H9 (cell line): ENCODE measurements around the gene ROCK2. TPM values are rescaled to one million over a fixed set of nuclear protein-coding genes. Genes with fewer than 3 reads are reported as not detected.

Experiments used
- DNase-seq: peaks from one replicate; pipeline ENCODE4 v3.0.0-alpha.2; 2017
- H2AFZ ChIP-seq: one replicate; pipeline ENCODE4 v1.6.1; 2013; ENCODE audit warnings: mild to moderate bottlenecking, low read length, control low read depth, moderate library complexity
- H2AK5ac ChIP-seq: 2 replicates; pipeline ENCODE4 v1.6.1; 2013; ENCODE audit warnings: low read length, control low read depth, mixed read lengths; ENCODE audit not compliant: insufficient read length
- H2BK120ac ChIP-seq: one replicate; pipeline ENCODE4 v1.6.1; 2013; ENCODE audit warnings: low read depth, mild to moderate bottlenecking, low read length, control low read depth, inconsistent platforms; ENCODE audit not compliant: poor library complexity, severe bottlenecking
- H2BK12ac ChIP-seq: 2 replicates; pipeline ENCODE4 v1.6.1; 2013; ENCODE audit warnings: low read length, control low read depth, mixed read lengths, low read depth; ENCODE audit not compliant: insufficient read length
- H2BK15ac ChIP-seq: 2 replicates; pipeline ENCODE4 v1.6.1; 2013; ENCODE audit warnings: low read depth, low read length, control low read depth
- H2BK20ac ChIP-seq: one replicate; pipeline ENCODE4 v1.6.1; 2013; ENCODE audit warnings: low read depth, mild to moderate bottlenecking, low read length, control low read depth, inconsistent platforms; ENCODE audit not compliant: poor library complexity, severe bottlenecking
- H2BK5ac ChIP-seq: 2 replicates; pipeline ENCODE4 v1.6.1; 2013; ENCODE audit warnings: low read length, control low read depth, mixed read lengths; ENCODE audit not compliant: insufficient read length
- H3K14ac ChIP-seq: 2 replicates; pipeline ENCODE4 v1.6.1; 2013; ENCODE audit warnings: low read length, control low read depth; ENCODE audit not compliant: insufficient read depth
- H3K18ac ChIP-seq: 2 replicates; pipeline ENCODE4 v1.6.1; 2013; ENCODE audit warnings: low read depth, mild to moderate bottlenecking, mixed read lengths, low read length, control low read depth; ENCODE audit not compliant: insufficient read length
- H3K23ac ChIP-seq: 2 replicates; pipeline ENCODE4 v1.6.1; 2013; ENCODE audit warnings: low read length, control low read depth, mixed read lengths, low read depth; ENCODE audit not compliant: insufficient read length
- H3K23me2 ChIP-seq: 2 replicates; pipeline ENCODE4 v1.6.1; 2013; ENCODE audit warnings: low read depth, mild to moderate bottlenecking, mixed read lengths, low read length, control low read depth; ENCODE audit not compliant: insufficient read length, poor library complexity, severe bottlenecking
- H3K27ac ChIP-seq: 2 replicates; pipeline ENCODE4 v1.5.1; 2013; ENCODE audit warnings: low read length, control low read depth, mixed read lengths, low read depth; ENCODE audit not compliant: insufficient read length
- H3K27me3 ChIP-seq: 2 replicates; pipeline ENCODE4 v1.6.1; 2013; ENCODE audit warnings: low read length, control low read depth, inconsistent platforms; ENCODE audit not compliant: insufficient read depth
- H3K4ac ChIP-seq: 2 replicates; pipeline ENCODE4 v1.6.1; 2013; ENCODE audit warnings: low read depth, mild to moderate bottlenecking, control low read depth, inconsistent platforms, low read length, moderate library complexity
- H3K4me1 ChIP-seq: 2 replicates; pipeline ENCODE4 v1.6.1; 2013; ENCODE audit warnings: low read length, control low read depth, inconsistent platforms; ENCODE audit not compliant: insufficient read depth
- H3K4me2 ChIP-seq: 2 replicates; pipeline ENCODE4 v1.6.1; 2013; ENCODE audit warnings: low read length, control low read depth, mixed read lengths; ENCODE audit not compliant: insufficient read length, insufficient read depth
- H3K56ac ChIP-seq: 2 replicates; pipeline ENCODE4 v1.6.1; 2013; ENCODE audit warnings: low read depth, mild to moderate bottlenecking, mixed read lengths, low read length, control low read depth; ENCODE audit not compliant: insufficient read length
- H3K79me1 ChIP-seq: 2 replicates; pipeline ENCODE4 v1.6.1; 2013; ENCODE audit warnings: low read depth, mild to moderate bottlenecking, moderate library complexity, low read length, control low read depth, inconsistent platforms; ENCODE audit not compliant: insufficient read depth, poor library complexity, severe bottlenecking
- H3K79me2 ChIP-seq: 2 replicates; pipeline ENCODE4 v1.6.1; 2013; ENCODE audit warnings: low read length, control low read depth, inconsistent platforms; ENCODE audit not compliant: insufficient read depth
- H3K9ac ChIP-seq: 2 replicates; pipeline ENCODE4 v1.6.1; 2013; ENCODE audit warnings: low read length, control low read depth, mixed read lengths; ENCODE audit not compliant: insufficient read length; ENCODE audit errors: extremely low read depth
- H3K9me3 ChIP-seq: one replicate; pipeline ENCODE4 v1.6.1; 2013; ENCODE audit warnings: low read depth, low read length, inconsistent platforms; ENCODE audit not compliant: control insufficient read depth
- H3T11ph ChIP-seq: one replicate; pipeline ENCODE4 v1.6.1; 2013; ENCODE audit warnings: mild to moderate bottlenecking, low read length, control low read depth, inconsistent platforms
- H4K20me1 ChIP-seq: one replicate; pipeline ENCODE4 v1.6.1; 2013; ENCODE audit not compliant: control insufficient read depth, insufficient read length, insufficient read depth
- H4K5ac ChIP-seq: 2 replicates; pipeline ENCODE4 v1.6.1; 2013; ENCODE audit warnings: low read depth, mild to moderate bottlenecking, mixed read lengths, low read length, control low read depth; ENCODE audit not compliant: insufficient read length
- H4K8ac ChIP-seq: replicated peaks from 2 replicates; pipeline ENCODE4 v1.6.1; 2013; ENCODE audit warnings: low read length, control low read depth, mixed read lengths, low read depth; ENCODE audit not compliant: insufficient read length
- H4K91ac ChIP-seq: 2 replicates; pipeline ENCODE4 v1.6.1; 2013; ENCODE audit warnings: low read depth, mild to moderate bottlenecking, moderate library complexity, mixed read lengths, low read length, control low read depth; ENCODE audit not compliant: insufficient read length
- H3K27ac Mint-ChIP-seq, 3 experiments: 2 replicates in 2 of 3; 3 replicates in 1 of 3; pipeline ENCODE4 v1.8.0; 2020 to 2021; ENCODE audit warnings: mixed read lengths in 3 of 3, mild to moderate bottlenecking in 1 of 3, moderate library complexity in 1 of 3
- H3K27me3 Mint-ChIP-seq: 2 replicates; pipeline ENCODE4 v1.8.0; 2021; ENCODE audit warnings: low read depth, mild to moderate bottlenecking, moderate library complexity, mixed read lengths
- H3K36me3 Mint-ChIP-seq, 3 experiments: 2 replicates in 2 of 3; 3 replicates in 1 of 3; pipeline ENCODE4 v1.8.0; 2020 to 2021; ENCODE audit warnings: low read depth in 3 of 3, mixed read lengths in 3 of 3; ENCODE audit not compliant: insufficient read depth in 1 of 3
- H3K4me1 Mint-ChIP-seq, 2 experiments: 2 replicates each; pipeline ENCODE4 v1.8.0; 2020; ENCODE audit warnings: mixed read lengths in 2 of 2
- H3K4me3 Mint-ChIP-seq, 2 experiments: 2 replicates in 1 of 2; 3 replicates in 1 of 2; pipeline ENCODE4 v1.8.0; 2020 to 2021; ENCODE audit warnings: mild to moderate bottlenecking in 2 of 2, mixed read lengths in 2 of 2, moderate library complexity in 1 of 2
- H3K9me3 Mint-ChIP-seq, 2 experiments: 2 replicates in 1 of 2; 3 replicates in 1 of 2; pipeline ENCODE4 v1.8.0; 2020; ENCODE audit warnings: mild to moderate bottlenecking in 2 of 2, mixed read lengths in 2 of 2, moderate library complexity in 1 of 2
- CTCF ChIP-seq: fragments of 200-600 bp; sonication (generic); conservative IDR thresholded peaks from 3 replicates; pipeline ENCODE4 v1.8.0; 2021; ENCODE audit warnings: antibody characterized with exemption, mild to moderate bottlenecking
- WGBS: extraction: QIAGEN DNeasy Blood & Tissue Kit; methylation state at CpG from one replicate; pipeline ENCODE4 v1.1.7; 2013; ENCODE audit warnings: missing lambda C conversion rate, low lambda C conversion rate, mixed read lengths; ENCODE audit not compliant: insufficient read length; ENCODE audit errors: extremely low coverage; 5-methylcytosine and 5-hydroxymethylcytosine counted together
- total RNA-seq: library from RNA; stranded (reverse); gene quantifications from 2 replicates; pipeline ENCODE4 v1.2.1, GENCODE V29; 2021

ROCK2 gene
- total RNA-seq, 1 experiment from 2014 or later, result 33.2 TPM

- no peak overlapping the region for H3K56ac ChIP-seq
These were observed 200.2 kb downstream of the ROCK2 start for GRCh38 chr2:11144077-11144737.

More at GRCh38 chr2:11144077-11144737, 200.2 kb downstream of the ROCK2 start:
- H3K4me3 Mint-ChIP-seq, result no peak overlapping the region
- Histone ChIP-seq H3K4me1 (no peaks in the 10 kb centered on the region), H2BK120ac (no peak overlapping the region), H3K9me3 (no peaks in the 10 kb centered on the region), H2AK5ac (no peak overlapping the region), H3K27ac (no peak overlapping the region), H2BK12ac (no peak overlapping the region), H3K4ac (no peak overlapping the region), H3K4me2 (no peak overlapping the region), H3K14ac (no peak overlapping the region), H4K20me1 (no peaks in the 10 kb centered on the region), H2BK20ac (no peak overlapping the region), H4K5ac (no peak overlapping the region), H3K79me2 (no peaks in the 10 kb centered on the region), H4K91ac (no peak overlapping the region), H3T11ph (no peak overlapping the region), H3K23ac (no peak overlapping the region), H3K27me3 (no peaks in the 10 kb centered on the region), H2AFZ (no peak overlapping the region), H2BK15ac (no peak overlapping the region), H3K79me1 (no peaks in the 10 kb centered on the region), H3K9ac (no peak overlapping the region), H3K18ac (no peak overlapping the region), H3K23me2 (no peaks in the 10 kb centered on the region), H2BK5ac (no peak overlapping the region), H4K8ac (no peak overlapping the region)
- WGBS, result no CpG with 5 or more reads among the region's 7 CpGs
- peaks cover 0 to 3% of the 10 kb centered on the region in 2 experiments; a peak in 2 of 5 replicates for H3K9me3 Mint-ChIP-seq
- TF ChIP-seq CTCF, result no peak
- DNase-seq, result no peak
- H3K4me1 Mint-ChIP-seq, result no peaks in the 10 kb centered on the region
- H3K27me3 Mint-ChIP-seq, result peaks cover 4% of the 10 kb centered on the region; the same call in 1 of the 2 replicates
- H3K36me3 Mint-ChIP-seq, result peaks cover 0 to 9% (median 0%) of the 10 kb centered on the region in 3 experiments; a peak in 1 of 7 replicates
- no peak overlapping the region for H3K27ac Mint-ChIP-seq
